ENCODE measurements around the gene MORC3.

DNA sequence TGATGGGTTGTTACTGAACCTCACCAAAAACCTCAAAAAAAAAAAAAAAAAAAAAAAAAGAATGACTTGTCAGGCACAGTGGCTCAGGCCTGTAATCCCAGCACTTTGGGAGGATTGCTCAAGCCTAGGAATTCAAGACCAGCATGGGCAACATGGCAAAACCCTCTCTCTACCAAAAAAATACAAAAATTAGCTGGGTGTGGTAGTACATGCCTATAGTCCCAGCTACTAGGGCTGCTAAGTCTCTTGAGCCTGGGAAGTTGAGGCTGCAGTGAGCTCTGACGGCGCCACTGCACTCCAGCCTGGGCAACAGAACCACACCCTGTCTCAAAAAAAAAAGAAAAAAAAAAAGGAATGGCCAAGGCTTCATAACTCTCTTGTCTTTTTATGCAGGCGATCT lies 76.3 kb downstream of the MORC3 start:
- TF ChIP-seq, protein P1, sequence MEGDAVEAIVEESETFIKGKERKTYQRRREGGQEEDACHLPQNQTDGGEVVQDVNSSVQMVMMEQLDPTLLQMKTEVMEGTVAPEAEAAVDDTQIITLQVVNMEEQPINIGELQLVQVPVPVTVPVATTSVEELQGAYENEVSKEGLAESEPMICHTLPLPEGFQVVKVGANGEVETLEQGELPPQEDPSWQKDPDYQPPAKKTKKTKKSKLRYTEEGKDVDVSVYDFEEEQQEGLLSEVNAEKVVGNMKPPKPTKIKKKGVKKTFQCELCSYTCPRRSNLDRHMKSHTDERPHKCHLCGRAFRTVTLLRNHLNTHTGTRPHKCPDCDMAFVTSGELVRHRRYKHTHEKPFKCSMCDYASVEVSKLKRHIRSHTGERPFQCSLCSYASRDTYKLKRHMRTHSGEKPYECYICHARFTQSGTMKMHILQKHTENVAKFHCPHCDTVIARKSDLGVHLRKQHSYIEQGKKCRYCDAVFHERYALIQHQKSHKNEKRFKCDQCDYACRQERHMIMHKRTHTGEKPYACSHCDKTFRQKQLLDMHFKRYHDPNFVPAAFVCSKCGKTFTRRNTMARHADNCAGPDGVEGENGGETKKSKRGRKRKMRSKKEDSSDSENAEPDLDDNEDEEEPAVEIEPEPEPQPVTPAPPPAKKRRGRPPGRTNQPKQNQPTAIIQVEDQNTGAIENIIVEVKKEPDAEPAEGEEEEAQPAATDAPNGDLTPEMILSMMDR (IDR thresholded peaks at IDR 0.05) = no peak
- no peak for TF ChIP-seq POLR2A (IDR thresholded peaks at IDR 0.05)
